ENCODE results near the gene NOC4L. TPM values are rescaled to one million over a fixed set of nuclear protein-coding genes. Genes with fewer than 3 reads are reported as not detected.

The NOC4L gene
- polyA plus RNA-seq, 1 donor = 16.2 TPM

- no peak for DNase-seq
Observed at GRCh38 chr12:132170094-132170636, 25.9 kb downstream of the NOC4L start.

- no peak for DNase-seq
Observed at GRCh38 chr12:132170637-132171292, 26.5 kb downstream of the NOC4L start.

GRCh38 chr12:132171293-132171967 is 27.2 kb downstream of the NOC4L start:
- no peak for DNase-seq

- no peak for DNase-seq
Observed at GRCh38 chr12:132171968-132172521, 27.8 kb downstream of the NOC4L start.

- DNase-seq = no peak
Observed at GRCh38 chr12:132172619-132173018, 28.4 kb downstream of the NOC4L start.

GRCh38 chr12:132173135-132174014 is 29.1 kb downstream of the NOC4L start:
- DNase-seq = no peak

GRCh38 chr12:132174015-132174838 is 30.0 kb downstream of the NOC4L start:
- DNase-seq = no peak

- DNase-seq = no peak
Observed at GRCh38 chr12:132174839-132175490, 30.7 kb downstream of the NOC4L start.

GRCh38 chr12:132175496-132176384 is 31.5 kb downstream of the NOC4L start:
- no peak for DNase-seq

- DNase-seq = no peak
Observed at GRCh38 chr12:132176385-132176919, 32.2 kb downstream of the NOC4L start.

- DNase-seq = no peak
Observed at GRCh38 chr12:132176920-132177551, 32.8 kb downstream of the NOC4L start.

- no peak for DNase-seq
Observed at GRCh38 chr12:132178316-132178715, 34.1 kb downstream of the NOC4L start.

- DNase-seq = no peak
Observed at GRCh38 chr12:132178801-132179401, 34.6 kb downstream of the NOC4L start.

- DNase-seq = no peak
Observed at GRCh38 chr12:132179431-132180362, 35.4 kb downstream of the NOC4L start.

GRCh38 chr12:132180648-132181546 is 36.6 kb downstream of the NOC4L start:
- no peak for DNase-seq

GRCh38 chr12:132181570-132182200 is 37.4 kb downstream of the NOC4L start:
- DNase-seq = no peak

Data from hindlimb muscle (tissue), 1 donor.